Endothelial cell (in vitro differentiated cells): ENCODE measurements around the gene DYNC1I1. TPM values are rescaled to one million over a fixed set of nuclear protein-coding genes. Genes with fewer than 3 reads are reported as not detected.

Experiments used
- DNase-seq: peaks from one replicate; pipeline ENCODE4 v3.0.0; 2021; ENCODE audit warnings: low spot score
- H3K27ac Mint-ChIP-seq: one replicate; pipeline ENCODE4 v1.8.0; 2021; ENCODE audit warnings: mixed read lengths, inconsistent platforms; ENCODE audit not compliant: unreplicated experiment
- H3K27me3 Mint-ChIP-seq: one replicate; pipeline ENCODE4 v1.8.0; 2021; ENCODE audit warnings: mild to moderate bottlenecking, moderate library complexity, mixed read lengths, inconsistent platforms; ENCODE audit not compliant: unreplicated experiment
- H3K36me3 Mint-ChIP-seq: one replicate; pipeline ENCODE4 v1.8.0; 2021; ENCODE audit warnings: mild to moderate bottlenecking, low read depth, mixed read lengths, inconsistent platforms; ENCODE audit not compliant: unreplicated experiment
- H3K4me1 Mint-ChIP-seq: one replicate; pipeline ENCODE4 v1.8.0; 2021; ENCODE audit warnings: mild to moderate bottlenecking, mixed read lengths, inconsistent platforms; ENCODE audit not compliant: unreplicated experiment
- H3K4me3 Mint-ChIP-seq: one replicate; pipeline ENCODE4 v1.8.0; 2021; ENCODE audit warnings: mild to moderate bottlenecking, mixed read lengths, inconsistent platforms; ENCODE audit not compliant: unreplicated experiment
- H3K9me3 Mint-ChIP-seq: one replicate; pipeline ENCODE4 v1.8.0; 2021; ENCODE audit warnings: mixed read lengths, inconsistent platforms; ENCODE audit not compliant: unreplicated experiment
- total RNA-seq: library from RNA; stranded (reverse); fragmentation: NEBNext Ultra II Directional; extraction: Animal tissue kit (Norgen Biotek cat#: 25700); gene quantifications from one replicate; pipeline ENCODE4 v1.2.1, GENCODE V29; 2021; ENCODE audit not compliant: unreplicated experiment
- TF ChIP-seq, protein P1 (sequence below): fragments of 200-600 bp; sonication (generic); IDR thresholded peaks from one replicate; pipeline ENCODE4 v1.5.0; 2021; ENCODE audit warnings: antibody characterized with exemption; ENCODE audit not compliant: unreplicated experiment

The DYNC1I1 gene
- total RNA-seq, 1 donor from 2014 or later, result 3.1 TPM

DNA sequence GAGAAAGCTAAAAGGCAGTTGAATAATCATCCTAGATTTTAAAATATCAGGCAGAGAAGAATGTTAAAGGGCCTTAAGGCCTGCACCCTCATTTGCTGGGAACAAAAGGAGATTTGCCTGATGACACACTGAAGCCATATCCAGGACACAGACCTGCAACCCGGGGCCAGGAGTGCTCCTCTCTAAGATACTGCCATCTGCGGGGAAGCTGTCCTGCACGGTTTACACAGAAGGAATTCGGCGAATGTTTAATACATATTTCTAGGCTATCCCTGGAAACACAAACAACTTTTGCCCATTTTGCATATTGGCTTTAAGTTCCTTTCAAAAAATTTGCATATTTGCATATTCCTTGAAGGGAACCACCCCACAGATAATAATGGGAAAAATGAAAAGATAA lies 52.3 kb downstream of the DYNC1I1 start:
- Mint-ChIP-seq H3K9me3 (no peaks in the 10 kb centered on the region), H3K36me3 (no peaks in the 10 kb centered on the region), H3K27ac (no peak overlapping the region), H3K27me3 (no peaks in the 10 kb centered on the region), H3K4me3 (no peak overlapping the region), H3K4me1 (peaks cover 6% of the 10 kb centered on the region)
- TF ChIP-seq, protein P1, sequence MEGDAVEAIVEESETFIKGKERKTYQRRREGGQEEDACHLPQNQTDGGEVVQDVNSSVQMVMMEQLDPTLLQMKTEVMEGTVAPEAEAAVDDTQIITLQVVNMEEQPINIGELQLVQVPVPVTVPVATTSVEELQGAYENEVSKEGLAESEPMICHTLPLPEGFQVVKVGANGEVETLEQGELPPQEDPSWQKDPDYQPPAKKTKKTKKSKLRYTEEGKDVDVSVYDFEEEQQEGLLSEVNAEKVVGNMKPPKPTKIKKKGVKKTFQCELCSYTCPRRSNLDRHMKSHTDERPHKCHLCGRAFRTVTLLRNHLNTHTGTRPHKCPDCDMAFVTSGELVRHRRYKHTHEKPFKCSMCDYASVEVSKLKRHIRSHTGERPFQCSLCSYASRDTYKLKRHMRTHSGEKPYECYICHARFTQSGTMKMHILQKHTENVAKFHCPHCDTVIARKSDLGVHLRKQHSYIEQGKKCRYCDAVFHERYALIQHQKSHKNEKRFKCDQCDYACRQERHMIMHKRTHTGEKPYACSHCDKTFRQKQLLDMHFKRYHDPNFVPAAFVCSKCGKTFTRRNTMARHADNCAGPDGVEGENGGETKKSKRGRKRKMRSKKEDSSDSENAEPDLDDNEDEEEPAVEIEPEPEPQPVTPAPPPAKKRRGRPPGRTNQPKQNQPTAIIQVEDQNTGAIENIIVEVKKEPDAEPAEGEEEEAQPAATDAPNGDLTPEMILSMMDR, result no peak
- no peak for DNase-seq

DNA sequence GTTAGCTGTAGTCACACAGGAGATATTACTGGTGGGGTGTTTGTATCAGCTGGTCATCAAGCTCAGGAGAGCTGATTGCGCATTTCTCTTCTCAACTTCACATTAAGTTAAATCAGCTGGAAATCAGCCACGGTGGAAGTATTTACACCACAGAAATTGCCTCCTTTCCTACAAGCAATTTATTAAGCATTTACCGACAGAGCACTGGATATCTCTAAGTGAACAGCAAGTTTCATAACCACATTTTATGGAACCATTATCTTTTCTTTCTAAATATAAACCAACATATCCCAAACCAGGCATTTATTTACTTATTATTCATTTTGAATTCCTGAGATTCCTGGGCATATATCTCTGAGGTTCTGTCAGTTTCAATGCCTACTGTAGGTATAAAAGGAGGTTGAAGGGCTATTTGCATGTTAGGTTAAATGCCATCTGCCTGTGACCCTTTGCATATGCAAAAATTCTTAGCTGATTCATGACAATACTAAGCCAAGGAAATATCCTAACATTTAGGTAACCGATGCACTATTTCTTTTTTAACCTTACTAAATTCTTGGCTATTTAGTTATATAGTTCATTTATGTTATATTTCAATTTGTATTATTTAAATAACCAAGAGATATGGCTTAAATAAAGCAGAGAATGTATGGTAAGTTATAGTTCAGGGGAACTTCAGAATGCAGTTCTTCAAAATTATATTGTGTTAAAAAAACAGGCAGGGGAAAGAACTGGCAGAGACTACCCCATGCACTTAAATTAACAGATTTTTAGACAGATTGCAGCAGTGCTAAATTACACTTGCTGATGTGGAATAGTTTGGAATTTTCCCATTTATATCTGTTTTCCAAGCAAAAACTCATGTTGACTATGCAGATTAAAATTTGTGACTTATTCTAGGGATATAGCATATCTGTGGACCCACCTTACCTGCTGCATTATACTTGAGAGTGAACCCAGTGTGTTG lies 56.8 kb downstream of the DYNC1I1 start:
- Mint-ChIP-seq H3K9me3 (no peaks in the 10 kb centered on the region), H3K4me1 (peaks cover 10% of the 10 kb centered on the region), H3K36me3 (no peaks in the 10 kb centered on the region), H3K4me3 (no peak overlapping the region), H3K27ac (no peak overlapping the region), H3K27me3 (no peaks in the 10 kb centered on the region)
- no peak for DNase-seq
- TF ChIP-seq, protein P1, result no peak

DNA sequence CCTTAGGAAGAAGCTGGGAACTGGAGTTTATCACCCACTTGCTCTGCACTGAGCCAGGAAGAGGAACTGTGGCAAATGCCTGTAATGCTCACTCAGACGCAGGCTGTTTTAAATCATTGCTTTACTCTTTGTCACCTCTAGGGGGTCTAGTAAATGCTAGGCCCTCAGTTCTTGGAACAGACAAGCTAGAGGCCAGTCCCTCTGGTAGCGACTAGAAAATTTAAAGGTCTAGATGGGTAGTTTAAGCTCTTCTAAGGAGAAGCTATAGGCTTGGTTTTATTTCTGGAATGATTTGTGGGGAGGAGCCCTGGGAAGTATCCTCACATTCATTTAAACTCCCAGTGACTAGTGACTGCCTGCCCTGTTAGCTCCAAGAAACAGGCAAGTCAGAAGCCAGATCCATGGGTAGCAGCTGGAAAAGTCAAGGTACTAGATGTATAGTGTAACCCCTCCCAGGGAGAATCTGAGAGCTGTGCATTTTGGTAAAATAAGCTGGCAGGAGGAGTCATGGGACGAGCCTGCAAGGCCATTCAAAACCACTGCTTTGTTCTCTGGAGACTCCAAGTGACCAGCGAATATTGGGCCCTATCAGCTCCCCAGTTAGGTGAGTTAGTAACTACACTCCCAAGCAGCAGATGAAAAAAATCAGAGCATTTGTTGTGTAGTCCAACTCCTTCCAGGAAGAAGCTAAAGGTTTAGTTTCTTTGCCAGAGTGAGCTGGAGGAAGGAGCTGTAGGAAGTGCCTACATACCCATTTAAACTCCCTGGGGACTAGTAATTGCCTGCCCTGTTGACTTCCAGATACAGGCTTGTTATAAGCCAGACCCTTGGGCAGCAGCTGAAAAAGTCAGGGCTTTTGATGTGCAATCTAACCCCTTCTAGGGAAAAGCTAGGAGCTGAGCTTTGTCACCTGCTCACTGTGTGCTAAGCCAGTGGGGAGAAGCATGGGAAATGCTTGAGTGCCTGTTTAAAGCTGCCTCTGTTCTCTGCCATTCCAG lies 68.9 kb downstream of the DYNC1I1 start:
- Mint-ChIP-seq H3K27me3 (no peaks in the 10 kb centered on the region), H3K9me3 (no peaks in the 10 kb centered on the region), H3K36me3 (no peaks in the 10 kb centered on the region)

DNA sequence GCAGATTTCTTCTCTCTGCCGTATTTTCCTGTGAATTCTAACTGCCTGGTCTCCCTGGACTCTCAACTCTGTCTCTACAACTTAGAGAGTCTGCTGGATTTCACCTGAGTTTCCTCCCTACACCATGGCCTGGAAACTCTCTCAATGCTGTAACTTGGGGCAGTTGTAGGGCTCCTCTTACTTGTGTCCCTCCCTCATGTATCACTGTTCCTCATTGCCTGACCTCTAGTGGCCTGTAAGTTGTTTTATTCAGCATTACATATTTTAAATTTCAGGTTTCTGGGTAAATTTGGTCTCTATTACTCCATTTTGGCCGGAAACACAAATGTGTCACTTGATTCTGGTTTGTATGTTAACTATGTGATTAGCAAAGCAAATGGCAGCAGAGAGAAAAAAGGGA lies 70.9 kb downstream of the DYNC1I1 start:
- no peaks in the 10 kb centered on the region for H3K9me3 Mint-ChIP-seq
- DNase-seq, result no peak
- no peaks in the 10 kb centered on the region for H3K4me1 Mint-ChIP-seq
- no peaks in the 10 kb centered on the region for H3K27me3 Mint-ChIP-seq
- no peak overlapping the region for H3K27ac Mint-ChIP-seq
- TF ChIP-seq, protein P1, result peak; percentile 13
- H3K36me3 Mint-ChIP-seq, result no peaks in the 10 kb centered on the region
- H3K4me3 Mint-ChIP-seq, result no peak overlapping the region

More for the DNA sequence above, 68.9 kb downstream of the DYNC1I1 start:
- no peak for DNase-seq
- Mint-ChIP-seq H3K4me1 (no peaks in the 10 kb centered on the region), H3K27ac (no peak overlapping the region), H3K4me3 (no peak overlapping the region)
- TF ChIP-seq, protein P1, result peak; percentile 66
